Fibroblast of pulmonary artery (primary cell): Measurements from ENCODE around the gene DVL3.

Source experiments
- DNase-seq: peaks from one replicate; pipeline ENCODE4 v3.0.0-alpha.2; 2010; ENCODE audit warnings: low read depth
- H3K4me3 ChIP-seq: replicated peaks from 2 replicates; pipeline ENCODE4 v1.5.1; 2011; ENCODE audit warnings: low read depth, mild to moderate bottlenecking, control low read depth, low read length, moderate library complexity
- TF ChIP-seq, protein P1 (sequence below): IDR thresholded peaks from 2 replicates; pipeline ENCODE4 v1.5.1; 2011; ENCODE audit warnings: mild to moderate bottlenecking, control low read depth, low read length, inconsistent platforms; ENCODE audit errors: missing control alignments

The DVL3 gene

GRCh38 chr3:184181596-184181995, 26.4 kb downstream of the DVL3 start:
- no peak overlapping the region for H3K4me3 ChIP-seq
- no peak for DNase-seq
- TF ChIP-seq, protein P1, sequence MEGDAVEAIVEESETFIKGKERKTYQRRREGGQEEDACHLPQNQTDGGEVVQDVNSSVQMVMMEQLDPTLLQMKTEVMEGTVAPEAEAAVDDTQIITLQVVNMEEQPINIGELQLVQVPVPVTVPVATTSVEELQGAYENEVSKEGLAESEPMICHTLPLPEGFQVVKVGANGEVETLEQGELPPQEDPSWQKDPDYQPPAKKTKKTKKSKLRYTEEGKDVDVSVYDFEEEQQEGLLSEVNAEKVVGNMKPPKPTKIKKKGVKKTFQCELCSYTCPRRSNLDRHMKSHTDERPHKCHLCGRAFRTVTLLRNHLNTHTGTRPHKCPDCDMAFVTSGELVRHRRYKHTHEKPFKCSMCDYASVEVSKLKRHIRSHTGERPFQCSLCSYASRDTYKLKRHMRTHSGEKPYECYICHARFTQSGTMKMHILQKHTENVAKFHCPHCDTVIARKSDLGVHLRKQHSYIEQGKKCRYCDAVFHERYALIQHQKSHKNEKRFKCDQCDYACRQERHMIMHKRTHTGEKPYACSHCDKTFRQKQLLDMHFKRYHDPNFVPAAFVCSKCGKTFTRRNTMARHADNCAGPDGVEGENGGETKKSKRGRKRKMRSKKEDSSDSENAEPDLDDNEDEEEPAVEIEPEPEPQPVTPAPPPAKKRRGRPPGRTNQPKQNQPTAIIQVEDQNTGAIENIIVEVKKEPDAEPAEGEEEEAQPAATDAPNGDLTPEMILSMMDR, result no peak

DNA sequence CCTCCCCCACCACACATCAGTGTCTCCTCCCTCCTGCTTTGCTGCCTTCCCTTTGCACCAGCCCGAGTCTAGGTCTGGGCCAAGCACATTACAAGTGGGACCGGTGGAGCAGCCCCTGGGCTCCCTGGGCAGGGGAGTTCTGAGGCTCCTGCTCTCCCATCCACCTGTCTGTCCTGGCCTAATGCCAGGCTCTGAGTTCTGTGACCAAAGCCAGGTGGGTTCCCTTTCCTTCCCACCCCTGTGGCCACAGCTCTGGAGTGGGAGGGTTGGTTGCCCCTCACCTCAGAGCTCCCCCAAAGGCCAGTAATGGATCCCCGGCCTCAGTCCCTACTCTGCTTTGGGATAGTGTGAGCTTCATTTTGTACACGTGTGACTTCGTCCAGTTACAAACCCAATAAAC, 28.5 kb downstream of the DVL3 start:
- TF ChIP-seq, protein P1, result no peak
- DNase-seq, result no peak
- no peak overlapping the region for H3K4me3 ChIP-seq

DNA sequence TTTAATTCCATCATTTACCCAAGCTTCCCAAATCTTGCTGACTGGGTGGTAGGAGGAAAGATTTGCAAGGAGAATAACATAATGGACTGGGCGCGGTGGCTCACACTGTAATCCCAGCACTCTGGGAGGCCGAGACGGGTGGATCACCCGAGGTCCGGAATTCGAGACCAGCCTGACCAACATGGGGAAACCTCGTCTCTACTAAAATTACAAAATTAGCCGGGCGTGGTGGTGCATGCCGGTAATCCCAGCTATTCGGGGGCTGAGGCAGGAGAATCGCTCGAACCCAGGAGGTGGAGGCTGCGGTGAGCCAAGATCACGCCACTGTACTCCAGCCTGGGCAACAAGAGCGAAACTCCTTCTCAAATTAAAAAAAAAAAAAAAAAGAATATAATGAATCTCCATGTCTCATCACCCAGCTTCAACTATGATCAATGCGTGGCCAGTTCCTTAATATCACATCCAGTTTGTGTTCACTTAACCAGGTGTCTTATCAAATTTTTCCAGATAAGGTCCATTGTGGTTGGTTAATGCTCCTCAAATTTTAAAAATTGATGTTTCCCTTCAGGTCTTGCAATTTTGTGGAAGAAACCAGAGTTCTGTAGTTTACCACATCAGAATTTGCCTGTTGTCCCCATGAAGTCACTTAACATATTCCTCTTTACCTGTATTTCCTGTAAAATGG, 29.5 kb downstream of the DVL3 start:
- TF ChIP-seq, protein P1, result no peak
- no peak overlapping the region for H3K4me3 ChIP-seq
- no peak for DNase-seq

DNA sequence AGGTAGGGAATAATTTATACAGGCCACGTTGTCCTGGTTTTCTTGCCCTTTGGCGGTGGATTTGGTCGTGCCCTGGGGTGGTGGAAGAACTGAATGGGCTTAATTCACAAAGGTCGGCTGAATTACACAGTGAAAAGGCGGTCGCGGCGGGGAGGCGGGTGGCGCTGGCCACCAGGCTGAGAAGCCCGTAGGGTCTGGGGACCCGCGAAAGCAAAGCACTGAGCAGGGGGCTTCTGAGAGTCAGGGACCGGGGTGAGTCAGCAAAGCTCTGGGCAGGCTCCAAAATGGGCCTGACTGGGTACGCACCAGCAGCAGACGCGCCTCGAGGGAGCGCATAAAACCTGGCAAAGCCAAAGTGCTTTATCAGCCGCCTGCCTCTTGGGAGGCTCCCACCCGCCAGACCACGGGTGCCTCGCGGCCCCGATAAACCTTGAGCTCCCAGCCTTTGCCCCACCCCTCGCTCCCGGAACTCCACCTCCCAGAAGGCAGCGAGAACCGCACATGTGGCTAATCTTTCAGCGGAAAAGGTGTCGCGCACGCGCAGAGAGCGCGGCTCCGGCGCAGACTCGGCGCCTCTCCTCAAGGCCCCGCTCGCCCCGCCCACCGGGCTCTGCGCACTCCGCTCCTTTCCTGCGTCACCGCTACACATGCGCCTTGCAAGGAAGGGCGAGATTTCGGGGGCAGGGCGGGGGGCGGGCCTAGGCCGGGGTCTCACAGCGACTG, 30.4 kb downstream of the DVL3 start:
- H3K4me3 ChIP-seq, result peak overlapping the region; percentile 99
- TF ChIP-seq, protein P1, result no peak
- peak; percentile 99 for DNase-seq

GRCh38 chr3:184186184-184186901, 31.2 kb downstream of the DVL3 start, which contains the start of gene ABCF3:
TSS of gene ABCF3 (plus strand) at chr3:184186199. CDS start at chr3:184186208, 9 bp downstream.
- H3K4me3 ChIP-seq, result peak within 1 kb of the TSS; percentile 99
- TF ChIP-seq, protein P1, result no peak
- peak; percentile 56 for DNase-seq

DNA sequence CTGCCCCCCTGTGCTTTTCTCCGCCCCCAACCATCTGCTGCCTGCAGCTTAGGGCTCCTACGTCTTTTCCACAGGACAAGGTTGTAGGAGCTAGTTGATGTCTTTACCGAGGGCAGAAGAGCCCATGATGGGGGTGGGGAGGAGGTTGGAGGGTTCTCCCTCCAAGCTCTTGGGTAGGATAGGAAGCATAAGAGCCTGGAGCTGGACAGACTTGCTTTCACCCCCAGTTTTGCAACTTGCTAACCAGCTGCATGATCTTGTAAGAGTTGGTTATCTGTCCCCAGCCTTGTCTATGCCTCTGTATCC, 31.7 kb downstream of the DVL3 start:
- H3K4me3 ChIP-seq, result peak overlapping the region; percentile 99
- TF ChIP-seq, protein P1, result no peak
- no peak for DNase-seq
